ENCODE results near the gene PCDH11Y. TPM values are rescaled to one million over a fixed set of nuclear protein-coding genes. Genes with fewer than 3 reads are reported as not detected.
"Not testable (repeated sequence)": the region's sequence is repeated elsewhere in the genome, so short reads cannot be mapped to it uniquely, and the experiment has no call there.

PCDH11Y gene
- polyA plus RNA-seq, 3 donors, result not detected

GRCh38 chrY:5776485-5776884 is 776.4 kb downstream of the PCDH11Y start:
- no CpG with 5 or more reads among the region's 1 CpG for WGBS (ENCODE audit: insufficient coverage)
- H3K4me2 ChIP-seq (replicated peaks; ENCODE audit: extremely low read depth, low read length, poor library complexity, severe bottlenecking); DNase-seq; H3K9me3 ChIP-seq (replicated peaks in 1 of 2; ENCODE audit: control insufficient read depth in 1 of 2, insufficient read depth in 1 of 2, low read length in 2 of 2); H3K4me1 Mint-ChIP-seq; H3K9me3 Mint-ChIP-seq; H3K27me3 Mint-ChIP-seq (ENCODE audit: low read depth in 3 of 3); H3K36me3 ChIP-seq (replicated peaks in 1 of 2; ENCODE audit: control insufficient read depth in 1 of 2, insufficient read depth in 2 of 2, low read length in 2 of 2); H4K20me1 ChIP-seq (ENCODE audit: insufficient read depth, low read length); H3K27ac ChIP-seq (ENCODE audit: low read depth in 1 of 2, low read length in 2 of 2); H3K9ac ChIP-seq (ENCODE audit: insufficient read depth, low read length, poor library complexity, severe bottlenecking); H2AFZ ChIP-seq (ENCODE audit: insufficient read depth, low read depth, low read length, poor library complexity, severe bottlenecking); H3K4me3 Mint-ChIP-seq; H3K79me2 ChIP-seq (ENCODE audit: insufficient read depth, low read length); H3K27me3 ChIP-seq (ENCODE audit: control insufficient read depth in 2 of 2, insufficient read depth in 2 of 2, low read length in 2 of 2); H3K4me1 ChIP-seq (ENCODE audit: control insufficient read depth in 1 of 2, insufficient read depth in 2 of 2, low read length in 2 of 2); H3K4me3 ChIP-seq (replicated peaks in 1 of 3; ENCODE audit: low read depth in 2 of 3, low read length in 3 of 3); intact Hi-C loops (cut with micrococcal nuclease); H3K36me3 Mint-ChIP-seq; H3K27ac Mint-ChIP-seq: not testable (repeated sequence)

Small RNAs within 50 kb of the gene (small RNA-seq; reads per million reads assigned to genes)
- gene RNU2-57P (ENCODE audit: insufficient read length, low read depth) (not detected), gene SNX3P1Y (ENCODE audit: insufficient read length, low read depth) (not detected)
